ACC112 (cell line): Measurements from ENCODE around the gene ZFP30.

Source experiments
- H2AFZ ChIP-seq: fragments of 200-600 bp; sonication (generic); one replicate; pipeline ENCODE4 v1.6.0; 2017; ENCODE audit warnings: antibody characterized with exemption, low read length; ENCODE audit not compliant: unreplicated experiment
- H3K27ac ChIP-seq: fragments of 200-600 bp; sonication (generic); 2 replicates; pipeline ENCODE4 v1.5.1; 2014; ENCODE audit warnings: low read depth, mild to moderate bottlenecking, antibody characterized with exemption, low read length, moderate library complexity
- H3K27me3 ChIP-seq: fragments of 200-600 bp; sonication (generic); 2 replicates; pipeline ENCODE4 v1.6.1; 2014; ENCODE audit warnings: mild to moderate bottlenecking, antibody characterized with exemption, low read length, moderate library complexity, mixed read lengths; ENCODE audit not compliant: insufficient read depth
- H3K36me3 ChIP-seq: fragments of 200-600 bp; sonication (generic); 2 replicates; pipeline ENCODE4 v1.6.1; 2016; ENCODE audit warnings: mild to moderate bottlenecking, antibody characterized with exemption, low read length, moderate library complexity, mixed read lengths; ENCODE audit not compliant: insufficient read depth
- H3K4me1 ChIP-seq: fragments of 200-600 bp; sonication (generic); one replicate; pipeline ENCODE4 v1.6.1; 2016; ENCODE audit warnings: low read length, mixed read lengths; ENCODE audit not compliant: insufficient read depth, unreplicated experiment, control insufficient read depth
- H3K4me3 ChIP-seq: fragments of 200-600 bp; sonication (generic); 2 replicates; pipeline ENCODE4 v1.5.1; 2014; ENCODE audit warnings: mild to moderate bottlenecking, low read depth, low read length
- H3K79me2 ChIP-seq: fragments of 200-600 bp; sonication (generic); one replicate; pipeline ENCODE4 v1.6.0; 2016; ENCODE audit warnings: low read length; ENCODE audit not compliant: control insufficient read depth, unreplicated experiment, insufficient read depth

ZFP30 gene

GRCh38 chr19:37654629-37655300, 500 bp downstream of the ZFP30 start:
- H3K27ac ChIP-seq = peak overlapping the region; percentile 59
- peaks cover 4% of the 10 kb centered on the region; the same call in 1 of the 2 replicates for H3K36me3 ChIP-seq
- H3K27me3 ChIP-seq = no peaks in the 10 kb centered on the region
- H3K4me3 ChIP-seq = peak overlapping the region; percentile 91
- peak overlapping the region; percentile 97 for H2AFZ ChIP-seq
- peaks cover 29% of the 10 kb centered on the region for H3K79me2 ChIP-seq
- peaks cover 3% of the 10 kb centered on the region for H3K4me1 ChIP-seq

- Histone ChIP-seq H3K27ac (peak overlapping the region; percentile 59; the same call in 1 of the 2 replicates), H3K4me1 (peaks cover 3% of the 10 kb centered on the region), H3K79me2 (peaks cover 29% of the 10 kb centered on the region), H2AFZ (peak overlapping the region; percentile 97), H3K4me3 (peak overlapping the region; percentile 91), H3K36me3 (peaks cover 4% of the 10 kb centered on the region; the same call in 1 of the 2 replicates), H3K27me3 (no peaks in the 10 kb centered on the region)
Observed at GRCh38 chr19:37654118-37654517, 1.1 kb downstream of the ZFP30 start.

- Histone ChIP-seq H3K36me3 (peaks cover 51% of the 10 kb centered on the region), H3K27me3 (no peaks in the 10 kb centered on the region), H3K79me2 (no peaks in the 10 kb centered on the region), H3K27ac (no peak overlapping the region), H3K4me3 (no peak overlapping the region), H2AFZ (no peak overlapping the region), H3K4me1 (no peaks in the 10 kb centered on the region)
Observed at GRCh38 chr19:37635076-37636056, 19.9 kb downstream of the ZFP30 start.

- Histone ChIP-seq H3K36me3 (0 out of 2 replicates have a peak, but pooled peaks cover 2% of the 10 kb centered on the region), H2AFZ (peak overlapping the region; percentile 94), H3K4me1 (no peaks in the 10 kb centered on the region), H3K79me2 (no peaks in the 10 kb centered on the region), H3K27ac (peak overlapping the region; percentile 75), H3K27me3 (no peaks in the 10 kb centered on the region), H3K4me3 (peak overlapping the region; percentile 96)
Observed at GRCh38 chr19:37594982-37595382, 60.3 kb downstream of the ZFP30 start.

- H3K27me3 ChIP-seq = no peaks in the 10 kb centered on the region
- peak within 1 kb of the TSS; percentile 96 for H3K4me3 ChIP-seq
- H3K36me3 ChIP-seq = 0 out of 2 replicates have a peak, but pooled peaks cover 2% of the 10 kb centered on the region
- H3K27ac ChIP-seq = peak within 1 kb of the TSS; percentile 75
- no peaks in the 10 kb centered on the region for H3K4me1 ChIP-seq
- peak within 1 kb of the TSS; percentile 94 for H2AFZ ChIP-seq
- H3K79me2 ChIP-seq = no peaks in the 10 kb centered on the region
Observed at GRCh38 chr19:37594304-37594981, 60.8 kb downstream of the ZFP30 start, which contains the start of the genes ZNF540 and ZNF571. TSS of gene ZNF540 (plus strand) at chr19:37594876. CDS start at chr19:37598448, 3,572 bp downstream. TSS of gene ZNF571 (minus strand) at chr19:37594792. CDS start at chr19:37586676, 8,116 bp downstream.

GRCh38 chr19:37593996-37594303, 61.3 kb downstream of the ZFP30 start:
- Histone ChIP-seq H3K79me2 (no peaks in the 10 kb centered on the region), H2AFZ (peak overlapping the region; percentile 94), H3K36me3 (0 out of 2 replicates have a peak, but pooled peaks cover 2% of the 10 kb centered on the region), H3K4me3 (peak overlapping the region; percentile 96), H3K27ac (peak overlapping the region; percentile 75; the same call in 1 of the 2 replicates), H3K4me1 (no peaks in the 10 kb centered on the region), H3K27me3 (no peaks in the 10 kb centered on the region)

- H3K27ac ChIP-seq = no peak overlapping the region
- no peaks in the 10 kb centered on the region for H3K79me2 ChIP-seq
- no peaks in the 10 kb centered on the region for H3K27me3 ChIP-seq
- no peak overlapping the region for H3K4me3 ChIP-seq
- no peaks in the 10 kb centered on the region for H3K4me1 ChIP-seq
- H3K36me3 ChIP-seq = peaks cover 45% of the 10 kb centered on the region
- H2AFZ ChIP-seq = no peak overlapping the region
Observed at GRCh38 chr19:37583340-37583739, 71.9 kb downstream of the ZFP30 start.

- H2AFZ ChIP-seq = no peak overlapping the region
- H3K27ac ChIP-seq = no peak overlapping the region; the same call in 1 of the 2 replicates
- H3K4me3 ChIP-seq = no peak overlapping the region
- no peaks in the 10 kb centered on the region for H3K79me2 ChIP-seq
- H3K4me1 ChIP-seq = no peaks in the 10 kb centered on the region
- no peaks in the 10 kb centered on the region for H3K27me3 ChIP-seq
- H3K36me3 ChIP-seq = peaks cover 31% of the 10 kb centered on the region
Observed at GRCh38 chr19:37572203-37572602, 83.1 kb downstream of the ZFP30 start.

- Histone ChIP-seq H3K36me3 (peaks cover 33% of the 10 kb centered on the region), H3K4me3 (no peak overlapping the region), H3K4me1 (no peaks in the 10 kb centered on the region)
Observed at GRCh38 chr19:37565370-37565669, 89.9 kb downstream of the ZFP30 start.

GRCh38 chr19:37564624-37565369, 90.5 kb downstream of the ZFP30 start:
- Histone ChIP-seq H3K79me2 (no peaks in the 10 kb centered on the region), H2AFZ (no peak overlapping the region), H3K27me3 (no peaks in the 10 kb centered on the region), H3K27ac (no peak overlapping the region), H3K36me3 (peaks cover 32% of the 10 kb centered on the region), H3K4me3 (no peak overlapping the region), H3K4me1 (no peaks in the 10 kb centered on the region)

More at GRCh38 chr19:37565370-37565669, 89.9 kb downstream of the ZFP30 start:
- no peaks in the 10 kb centered on the region for H3K27me3 ChIP-seq
- no peak overlapping the region for H2AFZ ChIP-seq
- H3K27ac ChIP-seq = no peak overlapping the region
- H3K79me2 ChIP-seq = no peaks in the 10 kb centered on the region
